SU-DHL-6 (cell line): ENCODE measurements around the gene RPLP2.

Experiments
- H2AFZ ChIP-seq: fragments of 200-600 bp; sonication (generic); 2 replicates; pipeline ENCODE4 v1.6.1; 2014; ENCODE audit warnings: low read depth, mild to moderate bottlenecking, moderate library complexity, mixed read lengths, antibody characterized with exemption, low read length; ENCODE audit not compliant: severe bottlenecking
- H3F3A ChIP-seq: fragments of 200-600 bp; shearing (Covaris generic); 2 replicates; pipeline ENCODE4 v1.6.0; 2016; ENCODE audit warnings: antibody characterized with exemption, mild to moderate bottlenecking; ENCODE audit not compliant: insufficient read depth
- H3K27ac ChIP-seq: fragments of 200-600 bp; sonication (generic); 2 replicates; pipeline ENCODE4 v1.5.1; 2016; ENCODE audit warnings: low read depth, mild to moderate bottlenecking, low read length, moderate library complexity, mixed read lengths
- H3K27me3 ChIP-seq: fragments of 200-600 bp; sonication (generic), shearing (Covaris generic); 2 replicates; pipeline ENCODE4 v1.6.0; 2014; ENCODE audit warnings: mild to moderate bottlenecking, low read length
- H3K36me3 ChIP-seq: fragments of 200-600 bp; sonication (generic); 2 replicates; pipeline ENCODE4 v1.6.1; 2014; ENCODE audit warnings: mild to moderate bottlenecking, low read length, mixed read lengths
- H3K4me2 ChIP-seq: fragments of 300-600, 200-600 bp; shearing (Covaris generic), sonication (generic); 2 replicates; pipeline ENCODE4 v1.6.0; 2014; ENCODE audit warnings: low read length, low read depth, mild to moderate bottlenecking; ENCODE audit not compliant: poor library complexity, severe bottlenecking
- H3K4me3 ChIP-seq: fragments of 200-600 bp; sonication (generic); 2 replicates; pipeline ENCODE4 v1.5.1; 2014; ENCODE audit warnings: antibody characterized with exemption, low read length, mild to moderate bottlenecking, mixed read lengths; ENCODE audit not compliant: insufficient read depth, poor library complexity, severe bottlenecking
- H3K79me2 ChIP-seq: fragments of 200-600 bp; sonication (generic); 2 replicates; pipeline ENCODE4 v1.6.1; 2014; ENCODE audit warnings: mild to moderate bottlenecking, low read length, moderate library complexity; ENCODE audit not compliant: insufficient read depth
- H3K9ac ChIP-seq: fragments of 200-600 bp; sonication (generic); 2 replicates; pipeline ENCODE4 v1.7.0; 2014; ENCODE audit warnings: mild to moderate bottlenecking, low read length
- H3K9me2 ChIP-seq: fragments of 200-600 bp; sonication (generic); replicated peaks from 2 replicates; pipeline ENCODE4 v1.6.1; 2014; ENCODE audit warnings: low read length; ENCODE audit not compliant: insufficient read depth
- H3K9me3 ChIP-seq: fragments of 200-600 bp; sonication (generic); 2 replicates; pipeline ENCODE4 v1.6.1; 2014; ENCODE audit warnings: low read length, mixed read lengths; ENCODE audit not compliant: insufficient read depth
- H4K20me1 ChIP-seq: fragments of 200-600 bp; sonication (generic); 2 replicates; pipeline ENCODE4 v1.6.1; 2014; ENCODE audit warnings: low read depth, mild to moderate bottlenecking, antibody characterized with exemption, low read length, moderate library complexity, mixed read lengths
- EZH2phosphoT487 ChIP-seq: fragments of 200-600 bp; sonication (generic), shearing (Covaris generic); conservative IDR thresholded peaks from 2 replicates; pipeline ENCODE4 v1.6.1; 2018; ENCODE audit warnings: mild to moderate bottlenecking, antibody characterized with exemption, low read length, moderate library complexity, mixed read lengths
- TF ChIP-seq, protein P1 (sequence below): fragments of 200-600 bp; sonication (generic); IDR thresholded peaks from one replicate; pipeline ENCODE4 v1.5.1; 2017; ENCODE audit warnings: antibody characterized with exemption, mild to moderate bottlenecking, low read length, moderate library complexity; ENCODE audit not compliant: insufficient read depth, poor library complexity, severe bottlenecking

RPLP2 gene

DNA sequence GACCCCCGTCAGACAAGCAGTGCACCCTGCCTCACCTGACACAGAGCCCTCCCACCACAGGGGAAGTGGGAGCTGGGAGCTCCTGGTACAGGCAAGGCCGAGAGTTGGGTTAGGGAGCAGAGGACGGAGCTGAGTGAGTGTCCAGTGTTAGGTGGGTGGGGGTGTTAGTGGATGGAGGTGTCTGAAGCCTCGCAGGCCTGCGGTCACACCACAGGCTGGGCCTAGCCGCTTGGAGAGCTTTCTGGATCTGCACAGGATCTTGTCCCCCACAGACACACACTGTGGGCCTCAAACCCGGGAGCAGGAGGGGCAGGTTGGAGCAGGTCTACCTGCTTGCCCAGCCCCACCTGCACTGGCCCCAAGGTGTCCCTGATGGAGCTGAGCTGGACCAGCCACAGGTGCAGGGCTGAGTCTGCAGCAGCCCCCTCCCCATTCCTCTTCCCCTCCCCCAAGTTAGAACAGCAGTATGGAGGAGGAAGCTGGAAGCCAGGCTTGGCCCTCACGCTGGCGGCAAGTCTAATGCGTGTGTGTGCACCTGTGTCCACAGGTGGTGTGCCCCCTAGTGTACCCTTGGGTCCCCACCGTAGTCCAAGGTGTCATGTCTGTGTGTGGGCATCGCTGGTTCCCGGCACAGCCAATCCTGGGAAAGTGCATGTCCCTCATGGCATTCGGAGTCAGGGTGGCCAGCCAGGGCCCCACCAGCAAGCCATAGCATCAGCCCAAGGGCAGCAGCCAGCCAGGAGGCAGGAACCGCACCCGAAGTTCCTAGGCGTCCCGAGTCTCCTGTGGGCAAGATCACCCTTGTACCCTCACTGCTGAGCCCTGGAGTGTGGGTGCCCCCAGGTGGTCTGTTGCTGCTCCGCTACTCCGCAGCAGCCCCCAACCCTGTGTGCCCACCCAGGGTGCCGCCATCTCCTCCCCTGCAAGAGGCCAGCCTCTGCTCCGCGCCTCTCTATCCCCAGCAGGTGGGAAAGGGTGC is 30.5 kb upstream of the RPLP2 start:
- H4K20me1 ChIP-seq: no peaks in the 10 kb centered on the region
- no peak overlapping the region for H2AFZ ChIP-seq
- no peaks in the 10 kb centered on the region for H3K27me3 ChIP-seq
- H3K79me2 ChIP-seq: peaks cover 38% of the 10 kb centered on the region
- H3K9ac ChIP-seq: no peak overlapping the region
- H3K9me2 ChIP-seq: no peaks in the 10 kb centered on the region
- H3K4me2 ChIP-seq: peak overlapping the region; percentile 76
- no peak for TF ChIP-seq EZH2phosphoT487
- TF ChIP-seq, protein P1, sequence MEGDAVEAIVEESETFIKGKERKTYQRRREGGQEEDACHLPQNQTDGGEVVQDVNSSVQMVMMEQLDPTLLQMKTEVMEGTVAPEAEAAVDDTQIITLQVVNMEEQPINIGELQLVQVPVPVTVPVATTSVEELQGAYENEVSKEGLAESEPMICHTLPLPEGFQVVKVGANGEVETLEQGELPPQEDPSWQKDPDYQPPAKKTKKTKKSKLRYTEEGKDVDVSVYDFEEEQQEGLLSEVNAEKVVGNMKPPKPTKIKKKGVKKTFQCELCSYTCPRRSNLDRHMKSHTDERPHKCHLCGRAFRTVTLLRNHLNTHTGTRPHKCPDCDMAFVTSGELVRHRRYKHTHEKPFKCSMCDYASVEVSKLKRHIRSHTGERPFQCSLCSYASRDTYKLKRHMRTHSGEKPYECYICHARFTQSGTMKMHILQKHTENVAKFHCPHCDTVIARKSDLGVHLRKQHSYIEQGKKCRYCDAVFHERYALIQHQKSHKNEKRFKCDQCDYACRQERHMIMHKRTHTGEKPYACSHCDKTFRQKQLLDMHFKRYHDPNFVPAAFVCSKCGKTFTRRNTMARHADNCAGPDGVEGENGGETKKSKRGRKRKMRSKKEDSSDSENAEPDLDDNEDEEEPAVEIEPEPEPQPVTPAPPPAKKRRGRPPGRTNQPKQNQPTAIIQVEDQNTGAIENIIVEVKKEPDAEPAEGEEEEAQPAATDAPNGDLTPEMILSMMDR: no peak
- H3K36me3 ChIP-seq: no peaks in the 10 kb centered on the region
- no peak overlapping the region for H3K27ac ChIP-seq
- H3F3A ChIP-seq: 0 out of 2 replicates have a peak, but pooled peaks cover under 1% of the 10 kb centered on the region
- no peaks in the 10 kb centered on the region for H3K9me3 ChIP-seq
- H3K4me3 ChIP-seq: no peak overlapping the region

DNA sequence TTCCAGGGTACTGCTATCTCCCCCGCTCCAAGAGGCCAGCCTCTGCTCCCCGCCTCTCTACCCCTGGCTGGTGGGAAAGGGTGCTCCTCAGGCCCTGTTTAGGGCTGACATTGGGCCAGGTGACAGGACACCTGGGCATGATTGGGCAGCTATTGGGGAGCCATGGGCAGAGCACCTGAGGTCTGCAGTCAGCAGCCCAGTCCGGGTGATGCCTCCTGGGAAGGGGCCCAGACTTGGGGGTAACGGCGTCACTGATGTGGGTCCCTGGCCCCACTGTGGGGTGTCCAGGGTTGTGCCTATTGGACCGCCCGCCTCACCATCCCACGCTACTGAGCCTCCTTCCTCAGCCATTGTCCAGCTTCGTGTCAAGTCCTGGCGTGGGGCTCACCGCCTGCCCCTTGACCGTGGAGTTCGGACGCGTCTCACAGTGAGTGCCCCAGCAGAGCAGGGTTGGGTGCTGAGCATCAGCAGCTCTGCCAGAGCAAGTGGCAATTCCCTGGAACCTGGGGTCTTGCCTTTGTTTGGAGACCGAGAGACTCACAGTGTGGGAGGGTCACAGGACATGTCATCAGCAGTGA is 29.7 kb upstream of the RPLP2 start:
- Histone ChIP-seq H3K79me2 (peaks cover 30% of the 10 kb centered on the region), H3K36me3 (no peaks in the 10 kb centered on the region), H3K9me2 (no peaks in the 10 kb centered on the region), H3K9me3 (no peaks in the 10 kb centered on the region), H3F3A (0 out of 2 replicates have a peak, but pooled peaks cover 2% of the 10 kb centered on the region), H3K27ac (no peak overlapping the region), H3K4me3 (no peak overlapping the region), H3K4me2 (no peak overlapping the region), H4K20me1 (no peaks in the 10 kb centered on the region), H3K27me3 (no peaks in the 10 kb centered on the region), H2AFZ (no peak overlapping the region), H3K9ac (no peak overlapping the region)
- TF ChIP-seq, protein P1: no peak
- no peak for TF ChIP-seq EZH2phosphoT487

DNA sequence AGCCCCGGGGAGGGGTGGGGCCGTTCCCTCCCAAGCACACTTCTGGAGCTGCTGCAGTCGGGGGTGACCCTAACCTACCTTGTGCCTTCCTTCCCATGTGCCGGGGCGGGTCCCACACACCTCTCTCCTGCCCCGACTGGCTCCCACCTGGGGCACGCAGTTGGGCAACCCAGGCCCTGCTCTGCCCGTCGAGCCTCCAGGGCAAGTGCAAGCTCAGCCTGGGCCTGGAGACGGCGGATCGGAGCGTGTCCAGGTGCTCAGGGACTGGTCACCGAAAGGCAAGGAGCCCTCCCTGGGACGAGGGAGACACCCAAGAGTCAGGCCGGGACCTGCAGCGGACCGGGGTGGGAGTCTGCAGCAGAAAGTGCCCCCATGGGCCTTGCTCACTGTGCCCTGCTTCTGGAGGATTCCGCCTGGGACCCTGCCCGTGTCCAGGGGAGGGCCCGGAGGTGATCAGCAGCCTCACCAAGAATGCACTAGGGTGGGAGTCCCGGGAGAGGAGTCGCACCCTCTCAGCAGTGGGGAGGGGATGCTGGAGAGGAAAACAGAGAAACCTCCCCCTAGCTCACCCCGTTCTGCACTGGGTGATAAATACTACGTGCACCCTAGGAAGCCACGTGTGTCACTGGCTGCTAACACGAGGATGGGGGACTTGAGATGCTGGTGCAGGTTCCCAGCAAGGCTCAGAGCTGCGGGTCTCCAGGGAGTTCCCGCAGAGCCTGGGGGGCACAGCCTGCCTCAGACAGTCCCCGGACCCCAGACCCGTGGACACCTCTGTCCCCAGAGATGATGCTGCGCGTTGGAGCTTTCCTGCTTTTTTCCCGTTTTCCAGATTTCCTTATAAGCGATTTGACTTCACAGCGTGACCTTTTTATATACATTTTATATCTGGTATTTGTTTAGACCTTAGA is 27.2 kb upstream of the RPLP2 start:
- H3K9me3 ChIP-seq: no peaks in the 10 kb centered on the region
- H3K4me2 ChIP-seq: no peak overlapping the region
- H3F3A ChIP-seq: 0 out of 2 replicates have a peak, but pooled peaks cover 2% of the 10 kb centered on the region
- H3K9ac ChIP-seq: no peak overlapping the region
- H2AFZ ChIP-seq: no peak overlapping the region
- no peaks in the 10 kb centered on the region for H4K20me1 ChIP-seq
- H3K36me3 ChIP-seq: no peaks in the 10 kb centered on the region
- no peaks in the 10 kb centered on the region for H3K9me2 ChIP-seq
- H3K27ac ChIP-seq: no peak overlapping the region
- H3K79me2 ChIP-seq: peaks cover 11% of the 10 kb centered on the region; the same call in 1 of the 2 replicates
- H3K4me3 ChIP-seq: no peak overlapping the region
- TF ChIP-seq, protein P1: no peak
- TF ChIP-seq EZH2phosphoT487: no peak
- no peaks in the 10 kb centered on the region for H3K27me3 ChIP-seq
